Measurements from ENCODE around the gene APOB.

APOB gene

DNA sequence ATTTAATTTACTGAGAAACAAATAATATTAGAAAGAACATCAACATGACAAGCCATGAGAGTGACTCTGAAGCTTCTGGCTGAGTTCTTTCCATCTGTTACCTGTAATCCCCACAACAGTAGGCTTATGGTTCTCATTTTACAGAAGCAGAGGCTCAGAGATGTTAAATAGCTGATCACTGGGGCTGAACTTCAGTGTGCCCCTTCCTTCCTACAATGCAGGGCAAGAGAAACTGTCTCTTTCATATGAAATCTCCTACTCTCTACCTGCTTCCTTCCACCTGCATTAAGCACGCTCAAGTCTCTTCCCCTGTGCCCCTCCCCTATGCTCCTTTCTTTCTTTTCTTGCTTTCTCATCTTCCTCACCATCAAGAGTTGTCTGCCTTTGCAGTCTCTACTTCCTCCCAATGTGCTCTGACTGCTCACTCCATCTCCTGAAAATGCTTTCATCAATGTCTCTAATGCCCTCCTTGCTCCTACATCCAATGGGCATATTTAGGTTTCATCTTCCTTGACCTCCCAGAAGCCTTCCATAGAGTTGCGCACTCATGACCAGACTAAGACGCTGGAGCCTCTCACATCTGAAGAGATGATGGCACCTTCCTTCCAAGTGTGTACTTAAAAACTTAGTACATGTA, 23.7 kb downstream of the APOB start:
- no peak overlapping the region for H3K27ac ChIP-seq
- no peak for TF ChIP-seq ZFX (IDR thresholded peaks at IDR 0.05; ENCODE audit: borderline replicate concordance)
- TF ChIP-seq, protein P1, sequence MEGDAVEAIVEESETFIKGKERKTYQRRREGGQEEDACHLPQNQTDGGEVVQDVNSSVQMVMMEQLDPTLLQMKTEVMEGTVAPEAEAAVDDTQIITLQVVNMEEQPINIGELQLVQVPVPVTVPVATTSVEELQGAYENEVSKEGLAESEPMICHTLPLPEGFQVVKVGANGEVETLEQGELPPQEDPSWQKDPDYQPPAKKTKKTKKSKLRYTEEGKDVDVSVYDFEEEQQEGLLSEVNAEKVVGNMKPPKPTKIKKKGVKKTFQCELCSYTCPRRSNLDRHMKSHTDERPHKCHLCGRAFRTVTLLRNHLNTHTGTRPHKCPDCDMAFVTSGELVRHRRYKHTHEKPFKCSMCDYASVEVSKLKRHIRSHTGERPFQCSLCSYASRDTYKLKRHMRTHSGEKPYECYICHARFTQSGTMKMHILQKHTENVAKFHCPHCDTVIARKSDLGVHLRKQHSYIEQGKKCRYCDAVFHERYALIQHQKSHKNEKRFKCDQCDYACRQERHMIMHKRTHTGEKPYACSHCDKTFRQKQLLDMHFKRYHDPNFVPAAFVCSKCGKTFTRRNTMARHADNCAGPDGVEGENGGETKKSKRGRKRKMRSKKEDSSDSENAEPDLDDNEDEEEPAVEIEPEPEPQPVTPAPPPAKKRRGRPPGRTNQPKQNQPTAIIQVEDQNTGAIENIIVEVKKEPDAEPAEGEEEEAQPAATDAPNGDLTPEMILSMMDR (IDR thresholded peaks at IDR 0.05), result no peak

DNA sequence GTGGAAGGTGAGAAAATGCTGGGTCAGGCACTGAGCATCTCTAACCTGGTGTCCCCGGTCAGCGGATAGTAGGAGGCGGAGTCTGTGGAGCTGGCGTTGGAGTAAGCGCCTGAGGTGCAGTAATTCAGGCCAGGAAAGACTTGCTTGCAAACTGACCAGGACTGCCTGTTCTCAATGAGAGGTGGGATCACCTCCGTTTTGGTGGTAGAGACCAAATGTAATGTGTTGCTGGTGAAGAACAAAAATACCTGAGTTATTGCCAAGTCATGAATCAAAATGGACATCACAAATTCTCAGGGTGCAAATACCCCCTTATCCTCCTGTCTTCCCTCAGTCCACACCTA, 24.2 kb downstream of the APOB start:
- H3K27ac ChIP-seq, result no peak overlapping the region
- TF ChIP-seq, protein P1 (IDR thresholded peaks at IDR 0.05), result no peak
- TF ChIP-seq ZFX (IDR thresholded peaks at IDR 0.05; ENCODE audit: borderline replicate concordance), result no peak

DNA sequence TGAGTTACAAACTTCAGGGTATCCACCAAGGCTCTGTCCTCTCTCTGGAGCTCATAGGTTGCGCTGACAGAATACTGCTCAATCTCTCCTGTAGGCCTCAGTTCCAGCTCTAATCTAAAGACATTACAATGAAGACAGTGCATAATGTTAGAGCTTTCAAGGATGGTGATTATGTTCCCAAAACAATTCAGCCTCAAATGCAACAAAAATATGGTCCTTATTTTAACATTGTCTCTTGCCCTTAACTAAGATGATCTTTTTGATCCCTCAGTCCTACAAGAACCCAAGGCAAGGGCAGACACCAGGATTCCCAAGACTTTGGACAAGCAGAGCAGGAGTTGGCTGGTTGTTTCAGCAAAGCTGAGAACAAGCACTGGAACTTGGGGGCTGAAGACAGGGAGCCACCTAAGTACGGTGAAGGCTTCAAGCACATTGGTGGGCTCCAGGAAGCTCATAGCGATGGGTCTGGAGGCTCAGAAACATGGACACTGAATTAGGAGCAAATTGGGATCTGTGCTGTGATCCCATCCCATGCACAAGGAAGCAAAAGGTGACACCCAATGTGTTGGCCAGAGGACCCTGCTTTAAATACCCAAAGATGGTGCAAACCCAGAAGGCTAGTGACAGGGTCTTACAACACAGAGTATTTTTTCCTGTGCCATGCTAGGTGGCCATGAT, 24.7 kb downstream of the APOB start:
- TF ChIP-seq ZFX (IDR thresholded peaks at IDR 0.05; ENCODE audit: borderline replicate concordance), result no peak
- TF ChIP-seq, protein P1 (IDR thresholded peaks at IDR 0.05), result no peak
- H3K27ac ChIP-seq, result no peak overlapping the region

DNA sequence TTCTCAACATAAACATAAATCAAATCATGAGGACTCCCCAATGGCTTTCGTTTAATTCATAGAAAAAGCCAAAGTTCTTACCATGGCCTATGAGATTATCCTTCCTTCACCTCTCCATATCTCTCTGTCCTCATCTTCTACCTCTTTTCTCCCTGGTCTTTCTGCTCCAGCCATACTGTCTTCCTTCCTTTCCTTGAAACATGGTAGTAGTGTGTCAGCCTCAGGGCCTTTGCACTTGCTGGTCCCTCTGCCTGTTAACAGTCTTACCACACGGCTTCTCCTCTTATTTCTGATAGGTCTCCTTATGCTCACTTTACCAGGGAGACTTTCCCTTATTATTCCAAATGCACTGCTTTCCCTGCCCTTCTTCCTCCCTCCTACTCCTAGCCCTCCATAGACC, 25.6 kb downstream of the APOB start:
- no peak for TF ChIP-seq ZFX (IDR thresholded peaks at IDR 0.05; ENCODE audit: borderline replicate concordance)
- TF ChIP-seq, protein P1 (IDR thresholded peaks at IDR 0.05), result no peak
- H3K27ac ChIP-seq, result no peak overlapping the region

DNA sequence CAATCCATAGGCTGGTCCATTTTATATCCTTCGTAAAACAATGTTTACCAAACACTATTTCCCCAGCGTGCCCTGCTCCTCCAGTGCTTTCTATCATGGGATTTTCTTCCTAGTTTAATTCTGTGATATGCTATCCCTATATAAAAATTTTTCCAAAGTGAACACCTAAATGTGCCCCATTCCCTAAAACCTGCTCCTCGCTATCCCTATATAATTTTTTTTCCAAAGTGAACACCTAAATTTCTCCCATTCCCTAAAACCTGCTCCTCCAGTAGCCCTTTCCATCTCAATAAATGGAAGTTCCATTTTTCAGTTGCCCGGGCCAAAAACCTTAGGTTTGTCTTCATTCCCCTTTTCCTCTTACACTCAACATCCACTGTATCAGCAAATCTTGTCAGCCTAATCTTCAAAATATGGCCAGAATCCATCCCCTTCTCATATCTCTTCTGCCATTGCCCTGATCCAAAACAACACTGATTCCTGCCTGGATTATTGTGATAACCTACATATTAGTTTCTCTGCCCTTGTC, 26.1 kb downstream of the APOB start:
- no peak for TF ChIP-seq ZFX (IDR thresholded peaks at IDR 0.05; ENCODE audit: borderline replicate concordance)
- TF ChIP-seq, protein P1 (IDR thresholded peaks at IDR 0.05), result no peak

DNA sequence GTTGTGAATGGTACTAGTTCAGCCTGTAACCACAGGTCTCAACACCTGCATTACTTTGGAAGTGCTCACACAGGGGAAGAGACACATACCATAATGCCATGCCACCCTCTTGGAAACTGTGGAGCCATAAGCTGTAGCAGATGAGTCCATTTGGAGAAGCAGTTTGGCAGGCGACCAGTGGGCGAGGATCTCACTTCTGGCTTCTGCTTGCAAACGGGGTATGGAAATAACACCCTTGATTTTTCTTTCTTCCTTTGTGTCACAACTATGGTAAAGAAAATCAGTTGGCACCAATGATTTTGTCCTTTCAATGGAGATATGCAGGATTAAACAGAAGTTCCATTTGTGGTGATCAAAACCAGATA, 28.6 kb downstream of the APOB start:
- no peak overlapping the region for H3K27ac ChIP-seq
- no peak for TF ChIP-seq ZFX (IDR thresholded peaks at IDR 0.05; ENCODE audit: borderline replicate concordance)
- TF ChIP-seq, protein P1 (IDR thresholded peaks at IDR 0.05), result no peak

More for the DNA sequence above, 26.1 kb downstream of the APOB start:
- H3K27ac ChIP-seq, result no peak overlapping the region
